ENCODE results near the gene FAM174C.

The FAM174C gene

DNA sequence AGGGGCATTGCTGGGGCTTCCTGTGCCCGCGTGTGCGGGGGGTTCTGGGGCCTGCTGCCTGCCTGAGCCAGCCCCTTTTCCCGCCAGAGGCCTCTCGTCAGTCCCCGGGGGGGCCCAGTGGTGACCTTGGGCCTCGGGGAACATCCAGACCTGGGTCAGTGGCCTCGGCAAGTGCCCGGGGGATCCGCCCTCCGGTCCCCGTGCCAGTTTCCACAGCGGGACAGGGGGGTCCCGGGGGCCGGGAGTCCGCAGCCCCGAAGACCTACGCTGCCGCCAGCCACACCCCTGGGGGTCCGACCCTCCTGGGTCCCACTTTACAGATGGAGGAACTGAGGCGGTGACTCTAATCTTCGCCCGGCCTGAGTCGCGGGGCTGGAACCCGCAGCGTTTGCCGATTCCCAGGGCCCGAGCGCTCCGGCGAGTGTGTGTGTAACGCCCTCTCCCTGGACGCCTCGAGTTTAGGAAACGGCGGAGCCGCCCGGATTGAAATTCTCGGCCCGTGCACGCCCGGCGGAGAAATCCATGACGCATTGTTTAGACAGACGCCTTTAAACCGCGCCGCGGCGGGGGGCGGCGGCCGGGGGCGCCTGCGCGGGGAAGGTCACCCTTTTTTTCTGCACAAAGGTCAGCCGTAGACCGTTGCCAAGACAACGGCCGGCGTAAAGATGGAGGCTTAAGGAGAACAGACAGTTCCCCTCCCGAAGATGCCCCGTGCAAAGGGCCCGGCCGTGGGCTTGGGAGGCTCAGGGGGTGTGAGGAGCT, 49.7 kb downstream of the FAM174C start:
- H3K9me3 ChIP-seq (ENCODE audit: insufficient read depth, low read depth, low read length): no peaks in the 10 kb centered on the region
- peaks cover 10% of the 10 kb centered on the region for H3K27me3 ChIP-seq (ENCODE audit: insufficient read depth, low read length)
- no peak overlapping the region for H3K27ac ChIP-seq (ENCODE audit: low read length)
- peak overlapping the region; percentile 39; the same call in 1 of the 2 replicates for H3K9ac ChIP-seq (ENCODE audit: low read depth, low read length)
- no peaks in the 10 kb centered on the region for H3K36me3 ChIP-seq (ENCODE audit: insufficient read depth, low read depth, low read length)
- H3K4me1 ChIP-seq (ENCODE audit: insufficient read depth, low read length): no peaks in the 10 kb centered on the region
- peak overlapping the region; percentile 65 for H3K4me3 ChIP-seq (ENCODE audit: low read length)

DNA sequence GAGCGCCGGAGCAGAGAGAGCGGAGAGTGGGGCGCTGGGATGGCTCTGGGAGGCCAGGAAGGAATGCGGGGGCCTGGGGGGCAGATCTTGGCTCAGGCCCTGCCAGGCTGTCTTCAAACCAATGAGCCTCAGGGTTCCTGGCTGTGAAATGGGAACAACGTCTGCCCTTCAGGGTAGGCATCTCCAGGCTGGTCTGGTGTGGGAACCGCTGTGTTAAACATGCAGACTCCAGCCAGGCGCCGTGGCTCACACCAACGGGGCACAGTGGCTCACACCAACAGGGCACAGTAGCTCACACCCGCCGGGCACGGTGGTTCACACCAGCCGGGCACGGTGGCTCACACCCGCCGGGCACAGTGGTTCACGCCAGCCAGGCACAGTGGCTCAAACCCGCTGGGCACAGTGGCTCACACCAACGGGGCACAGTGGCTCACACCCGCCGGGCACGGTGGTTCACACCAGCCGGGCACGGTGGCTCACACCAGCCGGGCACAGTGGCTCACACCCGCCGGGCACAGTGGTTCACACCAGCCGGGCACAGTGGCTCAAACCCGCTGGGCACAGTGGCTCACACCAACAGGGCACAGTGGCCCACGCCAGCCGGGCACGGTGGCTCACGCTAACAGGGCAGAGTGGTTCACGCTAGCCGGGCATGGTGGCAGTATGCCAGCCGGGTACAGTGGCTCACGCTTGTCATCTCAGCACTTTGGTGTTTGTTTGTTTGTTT, 50.4 kb downstream of the FAM174C start:
- Histone ChIP-seq H3K9me3 (ENCODE audit: insufficient read depth, low read depth, low read length) (no peaks in the 10 kb centered on the region), H3K27me3 (ENCODE audit: insufficient read depth, low read length) (peaks cover 10% of the 10 kb centered on the region), H3K9ac (ENCODE audit: low read depth, low read length) (no peak overlapping the region), H3K4me1 (ENCODE audit: insufficient read depth, low read length) (no peaks in the 10 kb centered on the region), H3K36me3 (ENCODE audit: insufficient read depth, low read depth, low read length) (no peaks in the 10 kb centered on the region), H3K4me3 (ENCODE audit: low read length) (peak overlapping the region; percentile 65; the same call in 1 of the 2 replicates), H3K27ac (ENCODE audit: low read length) (no peak overlapping the region)

DNA sequence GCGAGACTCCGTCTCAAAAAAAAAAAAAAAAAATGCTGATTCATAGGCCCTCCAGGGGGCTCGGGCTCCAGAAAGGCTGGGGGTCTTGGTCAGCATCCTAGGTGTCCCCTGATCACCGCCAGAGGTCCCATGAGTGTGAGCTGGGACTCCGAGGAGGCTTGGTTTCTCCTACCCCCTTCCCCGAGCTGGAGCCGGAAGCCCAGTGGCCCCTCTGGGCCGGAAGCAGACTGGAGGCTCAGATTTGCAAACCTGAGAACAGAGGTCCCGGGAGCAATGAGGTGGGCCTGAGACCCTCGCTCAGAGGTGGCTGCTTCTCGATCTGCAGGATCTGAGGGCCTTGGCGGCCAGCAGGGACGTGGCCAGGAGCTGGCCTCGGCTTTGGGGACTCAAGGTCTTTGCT, 51.8 kb downstream of the FAM174C start:
- Histone ChIP-seq H3K9me3 (ENCODE audit: insufficient read depth, low read depth, low read length) (no peaks in the 10 kb centered on the region), H3K4me1 (ENCODE audit: insufficient read depth, low read length) (no peaks in the 10 kb centered on the region), H3K4me3 (ENCODE audit: low read length) (no peak overlapping the region), H3K9ac (ENCODE audit: low read depth, low read length) (no peak overlapping the region), H3K36me3 (ENCODE audit: insufficient read depth, low read depth, low read length) (no peaks in the 10 kb centered on the region), H3K27ac (ENCODE audit: low read length) (no peak overlapping the region), H3K27me3 (ENCODE audit: insufficient read depth, low read length) (peaks cover 10% of the 10 kb centered on the region)

Measured in iPS-20b (cell line).